BLaER1 (cell line): ENCODE data around the gene CUL3.
"Not testable (repeated sequence)": the region's sequence is repeated elsewhere in the genome, so short reads cannot be mapped to it uniquely, and the experiment has no call there.

ENCODE experiments used
- H3K27ac ChIP-seq: shearing (Covaris generic); formaldehyde crosslinking; 2 replicates; pipeline ENCODE4 v1.8.1; 2022
- H3K27me3 ChIP-seq: shearing (Covaris generic); formaldehyde crosslinking; 2 replicates; pipeline ENCODE4 v1.8.1; 2022
- H3K36me3 ChIP-seq: shearing (Covaris generic); formaldehyde crosslinking; 2 replicates; pipeline ENCODE4 v1.8.1; 2022
- H3K4me1 ChIP-seq: shearing (Covaris generic); formaldehyde crosslinking; 2 replicates; pipeline ENCODE4 v1.8.1; 2022
- H3K4me2 ChIP-seq: shearing (Covaris generic); formaldehyde crosslinking; 2 replicates; pipeline ENCODE4 v1.8.1; 2022
- H3K4me3 ChIP-seq: shearing (Covaris generic); formaldehyde crosslinking; 2 replicates; pipeline ENCODE4 v1.8.1; 2022
- H3K9ac ChIP-seq: shearing (Covaris generic); formaldehyde crosslinking; 2 replicates; pipeline ENCODE4 v1.8.1; 2022
- H3K9me3 ChIP-seq: shearing (Covaris generic); formaldehyde crosslinking; 2 replicates; pipeline ENCODE4 v1.8.1; 2022
- H4K20me1 ChIP-seq: shearing (Covaris generic); formaldehyde crosslinking; 2 replicates; pipeline ENCODE4 v1.8.1; 2022
- Cebpa-rat ChIP-seq: shearing (Covaris generic); IDR thresholded peaks from 2 replicates; pipeline ENCODE4 v1.8.1; 2022

The CUL3 gene

DNA sequence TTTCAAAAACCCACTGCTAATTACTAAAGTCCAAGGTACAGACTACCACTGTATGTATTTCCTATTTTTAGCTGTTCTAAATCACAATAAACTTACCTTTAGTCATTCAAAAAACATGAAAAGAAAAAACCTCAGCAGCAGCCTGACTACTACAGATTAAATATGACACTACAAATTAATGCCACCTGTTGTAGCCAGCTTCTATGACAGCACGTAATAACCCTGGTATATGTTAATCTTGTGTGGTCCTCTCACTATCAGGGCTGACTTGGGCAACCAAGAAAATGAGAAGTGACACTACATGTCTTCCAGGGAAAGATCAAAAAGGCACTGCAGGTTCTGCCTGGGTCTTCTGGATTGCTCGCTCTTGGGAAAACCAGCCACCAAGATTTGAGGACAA is 92.6 kb downstream of the CUL3 start:
- no peaks in the 10 kb centered on the region for H3K4me1 ChIP-seq
- H3K9me3 ChIP-seq, result peaks cover 17% of the 10 kb centered on the region
- TF ChIP-seq Cebpa-rat, result no peak
- H3K4me2 ChIP-seq, result no peak overlapping the region
- peaks cover 13% of the 10 kb centered on the region; the same call in 1 of the 2 replicates for H4K20me1 ChIP-seq
- H3K9ac ChIP-seq, result no peak overlapping the region
- no peak overlapping the region for H3K4me3 ChIP-seq
- no peaks in the 10 kb centered on the region for H3K27me3 ChIP-seq
- H3K27ac ChIP-seq, result no peak overlapping the region
- peaks cover 77% of the 10 kb centered on the region for H3K36me3 ChIP-seq

DNA sequence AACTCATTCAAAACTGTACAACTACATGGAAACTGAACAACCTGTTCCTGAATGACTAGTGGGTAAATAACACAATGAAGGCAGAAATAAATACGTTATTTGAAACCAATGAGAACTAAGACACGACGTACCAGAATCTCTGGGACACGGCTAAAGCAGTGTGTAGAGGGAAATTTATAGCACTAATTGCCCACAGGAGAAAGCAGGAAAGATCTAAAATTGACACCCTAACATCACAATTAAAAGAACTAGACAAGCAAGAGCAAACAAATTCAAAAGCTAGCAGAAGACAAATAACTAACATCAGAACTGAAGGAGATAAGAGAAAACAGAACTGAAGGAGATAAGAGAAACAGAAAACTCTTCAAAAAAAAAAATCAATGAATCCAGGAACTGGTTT is 97.2 kb downstream of the CUL3 start:
- H3K27me3 ChIP-seq, H3K27ac ChIP-seq, H3K4me3 ChIP-seq, H3K9ac ChIP-seq, H3K4me1 ChIP-seq, H3K4me2 ChIP-seq: not testable (repeated sequence)
- peaks cover 17% of the 10 kb centered on the region for H3K9me3 ChIP-seq
- H4K20me1 ChIP-seq, result peaks cover 45% of the 10 kb centered on the region
- peaks cover 82% of the 10 kb centered on the region for H3K36me3 ChIP-seq

GRCh38 chr2:224485081-224486014 is 99.8 kb downstream of the CUL3 start:
- not testable (repeated sequence) for H3K9ac ChIP-seq, H3K4me1 ChIP-seq, H3K27me3 ChIP-seq, H3K27ac ChIP-seq, H3K4me3 ChIP-seq, H3K4me2 ChIP-seq
- Histone ChIP-seq H4K20me1 (peaks cover 45% of the 10 kb centered on the region), H3K9me3 (peaks cover 16% of the 10 kb centered on the region), H3K36me3 (peaks cover 78% of the 10 kb centered on the region)

GRCh38 chr2:224479826-224480225 is 105.3 kb downstream of the CUL3 start:
- Histone ChIP-seq H3K9ac (no peak overlapping the region), H3K4me1 (no peaks in the 10 kb centered on the region), H3K27me3 (no peaks in the 10 kb centered on the region), H4K20me1 (peaks cover 13% of the 10 kb centered on the region; the same call in 1 of the 2 replicates), H3K4me3 (no peak overlapping the region), H3K4me2 (no peak overlapping the region), H3K9me3 (no peaks in the 10 kb centered on the region), H3K27ac (no peak overlapping the region), H3K36me3 (peaks cover 78% of the 10 kb centered on the region)
- no peak for TF ChIP-seq Cebpa-rat

DNA sequence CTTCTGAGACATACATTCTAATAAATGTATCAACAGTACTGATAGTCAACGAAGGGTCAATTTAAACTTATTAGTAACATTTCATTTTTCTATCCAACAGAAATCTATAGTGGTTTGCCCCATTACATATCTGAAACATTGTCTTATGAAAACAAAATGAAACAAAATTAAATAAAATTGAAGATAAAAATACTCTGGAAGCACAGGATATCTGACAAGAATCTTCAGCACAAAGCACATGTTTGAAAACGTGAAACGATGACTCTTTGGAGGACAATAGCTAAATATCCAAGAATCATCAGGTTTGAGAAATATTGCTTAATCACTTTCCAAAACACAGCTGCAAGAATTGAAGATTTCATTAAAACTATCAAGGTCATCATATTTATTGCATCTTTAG is 112.3 kb downstream of the CUL3 start:
- TF ChIP-seq Cebpa-rat, result no peak
- Histone ChIP-seq H3K36me3 (peaks cover 50% of the 10 kb centered on the region), H3K4me3 (no peak overlapping the region), H4K20me1 (no peaks in the 10 kb centered on the region), H3K27me3 (no peaks in the 10 kb centered on the region), H3K4me2 (no peak overlapping the region), H3K9me3 (no peaks in the 10 kb centered on the region), H3K4me1 (no peaks in the 10 kb centered on the region), H3K9ac (no peak overlapping the region), H3K27ac (no peak overlapping the region)

GRCh38 chr2:224472137-224472536 is 113.0 kb downstream of the CUL3 start:
- no peaks in the 10 kb centered on the region for H3K27me3 ChIP-seq
- H3K4me3 ChIP-seq, result no peak overlapping the region
- H3K9me3 ChIP-seq, result no peaks in the 10 kb centered on the region
- TF ChIP-seq Cebpa-rat, result no peak
- H4K20me1 ChIP-seq, result no peaks in the 10 kb centered on the region
- no peak overlapping the region for H3K4me2 ChIP-seq
- H3K27ac ChIP-seq, result no peak overlapping the region
- no peaks in the 10 kb centered on the region for H3K4me1 ChIP-seq
- peaks cover 44% of the 10 kb centered on the region for H3K36me3 ChIP-seq
- H3K9ac ChIP-seq, result no peak overlapping the region

GRCh38 chr2:224469374-224469964 is 115.7 kb downstream of the CUL3 start:
- TF ChIP-seq Cebpa-rat, result no peak
- H3K9ac ChIP-seq, result no peak overlapping the region
- no peak overlapping the region for H3K4me2 ChIP-seq
- H3K36me3 ChIP-seq, result peaks cover 17% of the 10 kb centered on the region
- no peak overlapping the region for H3K27ac ChIP-seq
- no peaks in the 10 kb centered on the region for H3K4me1 ChIP-seq
- H3K4me3 ChIP-seq, result no peak overlapping the region
- no peaks in the 10 kb centered on the region for H3K9me3 ChIP-seq
- H4K20me1 ChIP-seq, result no peaks in the 10 kb centered on the region
- H3K27me3 ChIP-seq, result no peaks in the 10 kb centered on the region

- Histone ChIP-seq H3K36me3 (no peaks in the 10 kb centered on the region), H3K27ac (no peak overlapping the region), H3K4me2 (no peak overlapping the region), H3K4me3 (no peak overlapping the region), H3K4me1 (no peaks in the 10 kb centered on the region), H4K20me1 (no peaks in the 10 kb centered on the region), H3K27me3 (no peaks in the 10 kb centered on the region), H3K9me3 (no peaks in the 10 kb centered on the region), H3K9ac (no peak overlapping the region)
- TF ChIP-seq Cebpa-rat, result no peak
These were observed 118.8 kb downstream of the CUL3 start for GRCh38 chr2:224466304-224466895.

- Histone ChIP-seq H3K4me3 (no peak overlapping the region), H3K36me3 (no peaks in the 10 kb centered on the region), H4K20me1 (no peaks in the 10 kb centered on the region), H3K9ac (no peak overlapping the region), H3K4me1 (no peaks in the 10 kb centered on the region), H3K4me2 (no peak overlapping the region), H3K27me3 (no peaks in the 10 kb centered on the region), H3K27ac (no peak overlapping the region), H3K9me3 (peaks cover 10% of the 10 kb centered on the region; the same call in 1 of the 2 replicates)
- TF ChIP-seq Cebpa-rat, result no peak
These were observed 123.8 kb downstream of the CUL3 start for GRCh38 chr2:224461391-224461790.
